EH (cell line): Measurements from ENCODE around the gene GALNT18.
A peak's percentile ranks its signal among the peaks of the same experiment; 100 is the strongest.

Experiments used
- DNase-seq: peaks from one replicate; pipeline ENCODE4 v3.0.0-alpha.2; 2015; ENCODE audit warnings: low read depth

Gene GALNT18

GRCh38 chr11:11531131-11531908 is 90.5 kb downstream of the GALNT18 start:
- DNase-seq, result no peak

- no peak for DNase-seq
Measured at GRCh38 chr11:11528986-11529385, 92.8 kb downstream of the GALNT18 start.

GRCh38 chr11:11525283-11525682 is 96.5 kb downstream of the GALNT18 start:
- DNase-seq, result no peak

DNA sequence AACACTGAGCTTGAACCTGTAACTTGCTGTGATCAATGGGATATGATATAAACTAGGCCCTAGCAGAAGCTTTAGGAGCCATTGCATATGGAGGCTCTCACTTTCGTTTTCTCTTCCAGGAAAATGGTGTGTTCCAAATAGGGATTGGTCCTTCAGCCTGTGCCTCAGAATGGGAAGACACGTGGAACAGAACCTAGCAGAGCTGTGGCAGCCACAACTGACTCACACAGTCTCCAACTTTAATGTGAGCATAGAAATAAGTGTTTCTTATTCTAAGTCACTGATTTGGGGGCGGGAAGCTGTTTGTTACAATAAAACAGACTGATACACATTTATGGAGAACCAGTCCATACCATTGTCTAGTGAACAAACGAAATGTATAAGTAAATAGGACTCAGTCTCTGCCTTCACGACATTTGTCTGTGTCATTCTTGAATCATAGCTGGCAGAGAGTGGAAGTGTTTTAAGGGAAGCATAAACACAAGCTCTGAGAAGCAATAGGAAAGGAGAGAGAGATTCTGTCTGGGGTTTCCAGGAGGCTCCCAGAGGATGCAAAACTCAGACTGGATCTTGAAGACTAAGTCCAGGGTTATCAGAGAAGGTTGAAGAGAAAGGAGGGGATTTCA is 97.3 kb downstream of the GALNT18 start:
- DNase-seq, result peak; percentile 18

- DNase-seq, result no peak
Measured at GRCh38 chr11:11522591-11522990, 99.2 kb downstream of the GALNT18 start.

- no peak for DNase-seq
Measured at GRCh38 chr11:11521306-11522002, 100.4 kb downstream of the GALNT18 start.

- no peak for DNase-seq
Measured at GRCh38 chr11:11520231-11521015, 101.4 kb downstream of the GALNT18 start.

GRCh38 chr11:11519184-11519583 is 102.6 kb downstream of the GALNT18 start:
- DNase-seq, result no peak

DNA sequence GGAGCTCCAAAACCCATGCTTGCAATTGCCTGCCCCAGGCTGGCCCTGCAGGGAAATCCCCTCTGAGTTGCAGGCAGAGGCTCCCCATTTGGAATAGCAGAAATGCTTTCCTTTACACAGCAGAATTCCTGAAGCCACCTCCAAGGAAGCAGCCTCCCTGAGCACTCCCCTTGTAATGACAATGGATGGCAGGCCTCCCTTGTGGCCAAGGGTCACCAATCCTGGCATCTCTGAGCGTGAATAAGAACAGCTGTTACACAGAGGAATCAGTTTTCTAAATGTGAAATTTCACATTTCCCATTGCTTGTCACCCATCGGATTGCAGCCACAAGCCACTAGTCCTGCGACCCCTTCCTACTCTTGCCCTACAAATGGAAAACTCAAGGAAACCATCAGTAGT is 107.6 kb downstream of the GALNT18 start:
- DNase-seq, result no peak

GRCh38 chr11:11513422-11513821 is 108.4 kb downstream of the GALNT18 start:
- DNase-seq, result peak; percentile 17

DNA sequence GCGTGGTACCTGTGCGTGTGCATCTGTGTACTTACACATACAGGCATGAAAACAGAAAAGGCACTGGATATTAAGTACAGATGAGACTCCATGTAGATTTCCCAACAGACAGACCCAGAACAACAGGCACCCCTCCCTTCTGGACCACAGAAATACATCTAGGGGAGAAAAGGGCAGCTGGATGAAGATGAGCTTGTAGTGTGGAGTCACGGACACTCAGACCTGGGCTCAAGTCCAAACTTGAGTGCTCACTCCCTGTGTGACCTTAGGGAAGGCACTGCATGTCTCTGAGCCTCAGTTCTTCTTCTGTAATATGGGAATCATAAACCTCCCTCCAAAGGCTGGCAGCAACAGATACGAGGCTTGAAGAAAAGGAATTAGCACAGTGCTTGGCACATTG is 108.9 kb downstream of the GALNT18 start:
- DNase-seq, result no peak

DNA sequence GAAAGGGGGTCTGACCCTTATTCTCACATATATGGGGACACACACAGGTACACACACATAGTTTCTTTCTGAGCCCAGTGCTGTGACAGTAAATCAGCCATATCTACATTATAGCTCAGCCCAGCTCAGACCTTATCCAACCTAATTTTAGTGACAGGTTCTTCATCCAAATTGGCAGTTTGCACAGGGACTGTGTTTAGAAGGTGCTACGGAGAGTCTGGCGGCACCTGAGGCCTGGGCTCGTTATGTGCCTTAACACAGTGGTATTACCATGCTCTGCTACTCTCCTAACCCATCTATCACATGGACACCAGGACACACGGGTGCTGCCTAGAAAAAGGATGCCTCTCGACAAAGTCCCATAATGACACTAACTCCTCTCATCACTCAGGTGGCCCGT is 109.3 kb downstream of the GALNT18 start:
- DNase-seq, result no peak

- DNase-seq, result no peak
Measured at GRCh38 chr11:11512090-11512489, 109.7 kb downstream of the GALNT18 start.

DNA sequence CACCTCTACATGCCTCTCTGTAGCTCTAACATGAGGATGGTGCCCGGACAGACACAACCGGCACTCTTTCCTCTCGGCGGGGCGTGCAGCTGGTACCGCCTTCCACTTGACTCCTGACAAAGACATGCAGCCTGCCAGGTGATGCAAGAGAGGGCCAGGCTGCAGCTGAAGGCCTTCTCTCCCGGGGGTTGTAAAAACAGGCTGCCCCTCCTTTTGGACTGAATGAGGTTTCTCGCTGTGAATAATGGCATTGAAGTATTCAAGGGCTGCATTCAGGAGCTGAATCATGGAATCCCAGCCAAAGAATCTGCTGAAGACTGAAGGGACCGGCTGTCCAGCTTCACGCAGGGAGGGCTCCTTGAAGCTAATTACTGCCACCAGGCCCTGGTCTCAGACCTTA is 110.9 kb downstream of the GALNT18 start:
- DNase-seq, result no peak

DNA sequence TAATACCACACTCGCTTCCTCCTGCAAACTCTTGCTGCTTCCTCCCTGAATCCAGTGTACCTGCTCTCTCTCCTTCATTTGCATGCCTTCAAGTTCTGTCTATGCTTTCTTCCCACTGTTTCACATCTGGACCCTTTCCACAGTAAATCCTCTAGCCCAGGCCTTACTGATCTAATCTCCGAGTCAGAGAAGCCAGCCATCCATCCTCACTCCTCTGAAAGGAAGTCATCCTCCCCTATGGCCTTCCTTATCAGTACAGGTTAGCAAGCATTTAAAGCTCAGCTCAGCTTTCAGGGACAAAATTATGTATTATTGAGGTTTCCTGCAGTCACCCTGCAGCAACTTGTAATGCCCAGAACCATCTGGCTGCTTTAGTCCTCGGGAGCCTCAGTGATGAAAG is 116.1 kb downstream of the GALNT18 start:
- no peak for DNase-seq

DNA sequence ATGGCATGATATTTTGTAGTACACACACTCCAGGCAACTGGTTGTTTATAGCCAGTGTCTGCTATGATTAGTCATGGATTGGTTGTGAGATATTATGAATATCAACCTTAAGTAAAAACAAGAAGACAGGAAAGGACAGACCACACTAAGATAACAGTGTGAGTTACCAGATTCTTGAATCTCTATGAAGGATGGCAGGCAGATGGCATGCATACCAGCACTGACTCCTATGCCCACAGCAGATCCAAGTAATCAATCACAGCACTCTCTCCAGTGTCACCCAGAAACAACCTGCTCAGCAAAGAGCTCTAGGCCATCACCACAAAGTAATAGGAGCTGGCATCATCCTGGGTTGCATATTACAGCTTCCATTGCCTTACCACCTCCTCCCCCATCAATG is 116.6 kb downstream of the GALNT18 start:
- no peak for DNase-seq

DNA sequence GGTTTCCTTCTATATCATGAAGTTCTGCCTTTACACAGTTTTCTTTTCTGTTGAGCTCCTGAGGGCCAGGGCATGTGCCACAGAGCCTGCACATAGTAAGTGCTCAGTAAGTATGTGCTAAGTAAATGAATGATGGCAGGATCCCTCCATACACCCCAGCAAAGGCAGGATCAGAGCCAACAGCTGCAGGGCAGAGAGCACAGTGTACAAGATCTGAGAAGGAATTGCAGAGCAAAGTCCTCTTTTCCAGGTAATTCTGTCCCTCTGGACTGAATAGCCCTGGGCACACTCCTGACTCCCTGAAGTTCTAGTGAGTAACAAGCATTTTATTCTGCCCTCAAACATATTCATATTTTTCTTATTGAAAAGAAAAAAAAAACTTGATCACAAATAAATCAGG is 117.7 kb downstream of the GALNT18 start:
- DNase-seq, result no peak

- no peak for DNase-seq
Measured at GRCh38 chr11:11502263-11502861, 119.4 kb downstream of the GALNT18 start.

DNA sequence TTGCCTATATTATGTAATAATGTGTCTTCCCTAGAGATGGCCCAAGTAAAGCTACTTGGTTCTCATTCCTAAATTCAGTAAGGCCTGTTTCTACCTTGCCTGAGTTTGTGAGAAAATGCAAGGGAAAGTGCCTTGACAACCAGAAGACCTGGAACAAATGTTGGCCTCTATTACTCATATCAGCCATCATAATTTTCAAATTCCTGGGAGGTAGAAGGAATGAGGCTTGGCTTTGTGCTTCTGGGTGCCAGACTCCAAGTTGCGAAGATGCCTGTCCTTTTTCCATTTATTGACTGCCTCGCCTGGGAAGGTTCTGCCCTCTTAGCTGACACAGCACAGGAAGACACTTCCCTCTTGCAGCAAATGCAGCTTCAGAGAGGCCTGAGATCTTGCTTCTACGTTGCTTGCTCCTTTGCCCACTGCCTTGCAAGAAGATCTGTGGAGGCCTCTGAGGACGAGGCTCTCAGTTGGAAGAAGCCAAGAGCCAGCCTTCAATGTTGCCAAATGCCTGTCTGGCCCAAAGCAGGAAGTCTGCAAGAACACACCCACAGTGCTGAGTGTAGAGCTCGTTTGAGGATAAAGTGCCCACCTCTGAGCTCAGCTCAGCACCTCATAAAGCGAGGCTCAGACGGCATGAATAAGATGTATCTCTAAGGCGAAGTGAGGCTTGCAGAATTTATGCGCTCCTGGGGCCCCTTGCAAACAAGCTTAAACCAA is 120.1 kb downstream of the GALNT18 start:
- DNase-seq, result no peak

- no peak for DNase-seq
Measured at GRCh38 chr11:11500744-11501487, 120.9 kb downstream of the GALNT18 start.

- DNase-seq, result no peak
Measured at GRCh38 chr11:11499300-11499699, 122.5 kb downstream of the GALNT18 start.
